Keratinocyte (primary cell): Measurements from ENCODE around the gene TUT1.

Source experiments
- CTCF ChIP-seq, 3 experiments: IDR thresholded peaks in 1 of 3; conservative IDR thresholded peaks in 1 of 3; optimal IDR thresholded peaks in 1 of 3; 2 replicates in 2 of 3; 3 replicates in 1 of 3; pipeline versions ENCODE3 to v1.5.1; 2011; ENCODE audit warnings: low read length in 3 of 3, mild to moderate bottlenecking in 3 of 3, moderate library complexity in 2 of 3, control low read depth in 1 of 3, inconsistent platforms in 1 of 3; ENCODE audit not compliant: insufficient read depth in 2 of 3; ENCODE audit errors: extremely low read depth in 1 of 3
- EZH2 ChIP-seq: IDR thresholded peaks from one replicate; pipeline ENCODE4 v1.6.1; 2012; ENCODE audit warnings: inconsistent platforms, mild to moderate bottlenecking, low read length, moderate library complexity

- no peak for TF ChIP-seq CTCF (optimal IDR thresholded peaks at IDR 0.05 in 1 of 3, IDR thresholded peaks at IDR 0.05 in 1 of 3, conservative IDR thresholded peaks at IDR 0.05 in 1 of 3; ENCODE audit: extremely low read depth in 1 of 3, insufficient read depth in 2 of 3, low read length in 3 of 3)
- TF ChIP-seq EZH2, result no peak
Observed at GRCh38 chr11:62632492-62632891, 41.2 kb upstream of the TUT1 start.
